H1 (cell line): Measurements from ENCODE around the gene RBM19.

ENCODE experiments used
- CTCF ChIP-seq, 3 experiments: IDR thresholded peaks; 1 replicate in 2 of 3; 2 replicates in 1 of 3; pipeline versions ENCODE4 v1.5.1 to v1.6.1; 2011; ENCODE audit warnings: low read length in 3 of 3, mild to moderate bottlenecking in 3 of 3, inconsistent platforms in 2 of 3, low read depth in 1 of 3, moderate library complexity in 1 of 3; ENCODE audit not compliant: insufficient read depth in 1 of 3; ENCODE audit errors: control extremely low read depth in 1 of 3
- KDM4A ChIP-seq: IDR thresholded peaks from one replicate; pipeline ENCODE4 v1.7.1; 2012; ENCODE audit warnings: low read depth, mild to moderate bottlenecking, moderate library complexity, low read length, inconsistent platforms; ENCODE audit not compliant: severe bottlenecking
- MAFK ChIP-seq: IDR thresholded peaks from 2 replicates; pipeline ENCODE4 v1.6.1; 2012; ENCODE audit warnings: low read depth, mild to moderate bottlenecking, improper control_type of control experiment, low read length
- POLR2A ChIP-seq, 2 experiments: IDR thresholded peaks; 1 replicate in 1 of 2; 2 replicates in 1 of 2; pipeline ENCODE4 v1.6.1; 2011; ENCODE audit warnings: low read depth in 2 of 2, low read length in 2 of 2, mild to moderate bottlenecking in 2 of 2; ENCODE audit errors: control extremely low read depth in 1 of 2
- TAF1 ChIP-seq: IDR thresholded peaks from 2 replicates; pipeline ENCODE4 v1.6.1; 2011; ENCODE audit warnings: mild to moderate bottlenecking, low read depth, low read length
- ZNF274 ChIP-seq: IDR thresholded peaks from 2 replicates; pipeline ENCODE4 v1.7.0; 2012; ENCODE audit warnings: low read length, borderline replicate concordance; ENCODE audit errors: extremely low read depth

GRCh38 chr12:113768850-113769249 is 197.3 kb downstream of the RBM19 start:
- TF ChIP-seq KDM4A (no peak), POLR2A (IDR thresholded peaks at IDR 0.05; ENCODE audit: control extremely low read depth in 1 of 2, low read depth in 2 of 2, low read length in 2 of 2) (no peak), TAF1 (no peak), ZNF274 (no peak), MAFK (no peak), CTCF (IDR thresholded peaks at IDR 0.05; ENCODE audit: control extremely low read depth in 1 of 3, insufficient read depth in 1 of 3, low read depth in 1 of 3, low read length in 3 of 3) (no peak)
